ENCODE results near the gene FYCO1. TPM values are rescaled to one million over a fixed set of nuclear protein-coding genes. Genes with fewer than 3 reads are reported as not detected.

The FYCO1 gene
- total RNA-seq, 6 experiments from 2014 or later: 20.8 to 30.7 (median 27.2) TPM

- Mint-ChIP-seq H3K27ac (no peak overlapping the region), H3K27me3 (ENCODE audit: insufficient read depth) (peaks cover 37% of the 10 kb centered on the region), H3K4me3 (no peak overlapping the region), H3K4me1 (ENCODE audit: low read depth) (no peaks in the 10 kb centered on the region), H3K36me3 (ENCODE audit: low read depth) (no peaks in the 10 kb centered on the region), H3K9me3 (no peaks in the 10 kb centered on the region)
- TF ChIP-seq CTCF (IDR thresholded peaks at IDR 0.05): no peak
- DNase-seq: no peak
Measured at GRCh38 chr3:45887285-45887684, 108.3 kb downstream of the FYCO1 start.

- H3K27me3 Mint-ChIP-seq (ENCODE audit: insufficient read depth): peaks cover 33% of the 10 kb centered on the region
- TF ChIP-seq CTCF (IDR thresholded peaks at IDR 0.05): no peak
- H3K4me3 Mint-ChIP-seq: no peak within 1 kb of the TSS
- H3K4me1 Mint-ChIP-seq (ENCODE audit: low read depth): peaks cover 5% of the 10 kb centered on the region
- no peaks in the 10 kb centered on the region for H3K9me3 Mint-ChIP-seq
- DNase-seq: no peak
- H3K27ac Mint-ChIP-seq: no peak within 1 kb of the TSS
- H3K36me3 Mint-ChIP-seq (ENCODE audit: low read depth): no peaks in the 10 kb centered on the region
Measured at GRCh38 chr3:45885979-45886705, 109.5 kb downstream of the FYCO1 start, which contains the start of gene CCR9. Gene CCR9, plus strand, starts transcription at chr3:45886543. Its CDS starts 8,391 bp downstream, at chr3:45894934.

GRCh38 chr3:45884368-45885201 lies 111.0 kb downstream of the FYCO1 start:
- DNase-seq: no peak
- no peaks in the 10 kb centered on the region for H3K9me3 Mint-ChIP-seq
- TF ChIP-seq CTCF (IDR thresholded peaks at IDR 0.05): no peak
- no peak overlapping the region for H3K4me3 Mint-ChIP-seq
- H3K27ac Mint-ChIP-seq: no peak overlapping the region
- H3K4me1 Mint-ChIP-seq (ENCODE audit: low read depth): peaks cover 13% of the 10 kb centered on the region
- no peaks in the 10 kb centered on the region for H3K36me3 Mint-ChIP-seq (ENCODE audit: low read depth)
- peaks cover 34% of the 10 kb centered on the region for H3K27me3 Mint-ChIP-seq (ENCODE audit: insufficient read depth)

GRCh38 chr3:45881078-45882022 lies 114.3 kb downstream of the FYCO1 start:
- DNase-seq: peak; percentile 36
- H3K27ac Mint-ChIP-seq: no peak overlapping the region
- H3K4me1 Mint-ChIP-seq (ENCODE audit: low read depth): peaks cover 13% of the 10 kb centered on the region
- no peaks in the 10 kb centered on the region for H3K36me3 Mint-ChIP-seq (ENCODE audit: low read depth)
- no peak for TF ChIP-seq CTCF (IDR thresholded peaks at IDR 0.05)
- H3K27me3 Mint-ChIP-seq (ENCODE audit: insufficient read depth): peaks cover 31% of the 10 kb centered on the region
- no peak overlapping the region for H3K4me3 Mint-ChIP-seq
- H3K9me3 Mint-ChIP-seq: no peaks in the 10 kb centered on the region

GRCh38 chr3:45880725-45881077 lies 114.9 kb downstream of the FYCO1 start:
- no peaks in the 10 kb centered on the region for H3K36me3 Mint-ChIP-seq (ENCODE audit: low read depth)
- H3K4me3 Mint-ChIP-seq: no peak overlapping the region
- TF ChIP-seq CTCF (IDR thresholded peaks at IDR 0.05): no peak
- H3K9me3 Mint-ChIP-seq: no peaks in the 10 kb centered on the region
- peaks cover 29% of the 10 kb centered on the region for H3K27me3 Mint-ChIP-seq (ENCODE audit: insufficient read depth)
- H3K27ac Mint-ChIP-seq: no peak overlapping the region
- peaks cover 13% of the 10 kb centered on the region for H3K4me1 Mint-ChIP-seq (ENCODE audit: low read depth)
- DNase-seq: no peak

Measured in HFFc6 (cell line).